ENCODE results near the gene APH1B. TPM values are rescaled to one million over a fixed set of nuclear protein-coding genes. Genes with fewer than 3 reads are reported as not detected.
A peak's percentile ranks its signal among the peaks of the same experiment; 100 is the strongest.

The APH1B gene
- 14.5 and 19.9 TPM in 2 replicates for total RNA-seq

GRCh38 chr15:63277038-63277892, at the start of gene APH1B:
APH1B (plus strand) TSS chr15:63277605; CDS start chr15:63277624, 19 bp downstream.
- TF ChIP-seq CTCF (IDR thresholded peaks at IDR 0.05; ENCODE audit: insufficient read depth, low read depth, low read length) = no peak
- peak within 1 kb of the TSS; percentile 80 for H3K4me3 ChIP-seq (ENCODE audit: low read depth, low read length)
- peak; percentile 75 for DNase-seq (ENCODE audit: low read depth)

- TF ChIP-seq CTCF (IDR thresholded peaks at IDR 0.05; ENCODE audit: insufficient read depth, low read depth, low read length) = no peak
- no peak overlapping the region for H3K4me3 ChIP-seq (ENCODE audit: low read depth, low read length)
- DNase-seq (ENCODE audit: low read depth) = no peak
These were observed 49.7 kb upstream of the APH1B start for GRCh38 chr15:63227689-63228088.

- DNase-seq (ENCODE audit: low read depth) = no peak
- TF ChIP-seq CTCF (IDR thresholded peaks at IDR 0.05; ENCODE audit: insufficient read depth, low read depth, low read length) = no peak
- no peak overlapping the region for H3K4me3 ChIP-seq (ENCODE audit: low read depth, low read length)
These were observed 46.2 kb upstream of the APH1B start for GRCh38 chr15:63231206-63231605.

GRCh38 chr15:63231706-63232105, 45.7 kb upstream of the APH1B start:
- DNase-seq (ENCODE audit: low read depth) = peak; percentile 58
- no peak overlapping the region for H3K4me3 ChIP-seq (ENCODE audit: low read depth, low read length)
- no peak for TF ChIP-seq CTCF (IDR thresholded peaks at IDR 0.05; ENCODE audit: insufficient read depth, low read depth, low read length)

GRCh38 chr15:63232405-63232804, 45.0 kb upstream of the APH1B start:
- no peak for DNase-seq (ENCODE audit: low read depth)
- TF ChIP-seq CTCF (IDR thresholded peaks at IDR 0.05; ENCODE audit: insufficient read depth, low read depth, low read length) = no peak
- no peak overlapping the region for H3K4me3 ChIP-seq (ENCODE audit: low read depth, low read length)

GRCh38 chr15:63232943-63233342, 44.5 kb upstream of the APH1B start:
- no peak for TF ChIP-seq CTCF (IDR thresholded peaks at IDR 0.05; ENCODE audit: insufficient read depth, low read depth, low read length)
- H3K4me3 ChIP-seq (ENCODE audit: low read depth, low read length) = no peak overlapping the region
- peak; percentile 49 for DNase-seq (ENCODE audit: low read depth)
